GM12878 (cell line): Measurements from ENCODE around the gene OFD1. TPM values are rescaled to one million over a fixed set of nuclear protein-coding genes. Genes with fewer than 3 reads are reported as not detected.
A peak's percentile ranks its signal among the peaks of the same experiment; 100 is the strongest.

ENCODE experiments used
- ATAC-seq: fragments of 200-7000 bp; cut with Tn5 transposase; 3 replicates; pipeline ENCODE4 v1.9.1; 2020; ENCODE audit warnings: mild to moderate bottlenecking, moderate library complexity
- BruUV-seq: library from RNA; stranded (reverse); fragments of 400-500 nt; replicated peaks from 2 replicates; lab custom pipeline; 2021; lab: Mats Ljungman, UMichigan
- CTCF ChIA-PET: fragments of 300-600 bp; sonication (Branson Sonifier 250); formaldehyde crosslinking; extraction: SDS; loops from one replicate; lab custom pipeline; 2021; ENCODE audit warnings: inconsistent platforms; lab: Yijun Ruan, JAX
- POLR2A ChIA-PET: fragments of 350-600 bp; formaldehyde crosslinking; extraction: SDS; loops from one replicate; lab custom pipeline; 2021; ENCODE audit warnings: inconsistent platforms; lab: Charles Lee
- RAD21 ChIA-PET: fragments of 300-600 bp; sonication (Branson Sonifier 250); formaldehyde crosslinking; loops from one replicate; lab custom pipeline; 2023; ENCODE audit warnings: antibody characterized with exemption; ENCODE audit not compliant: unreplicated experiment; lab: Charles Lee
- SMC1A ChIA-PET: fragments of 300-600 bp; sonication (Branson Sonifier 250); formaldehyde crosslinking; loops from one replicate; lab custom pipeline; 2023; ENCODE audit not compliant: unreplicated experiment, uncharacterized antibody; lab: Charles Lee
- DNase-seq: peaks from one replicate; pipeline ENCODE4 v3.0.0-alpha.2; 2011; ENCODE audit warnings: low read depth, low spot score
- FAIRE-seq: peaks from 3 replicates; lab custom pipeline; 2011; peaks lifted over from hg19 to GRCh38; lab: Jason Lieb, UNC
- H2AFZ ChIP-seq: 2 replicates; pipeline ENCODE4 v1.6.0; 2011; ENCODE audit warnings: low read depth, low read length, control low read depth; ENCODE audit not compliant: control insufficient read depth
- H3K27ac ChIP-seq: 2 replicates; pipeline ENCODE4 v1.5.1; 2011; ENCODE audit warnings: control low read depth; ENCODE audit not compliant: control insufficient read depth, insufficient read depth
- H3K27me3 ChIP-seq, 2 experiments: replicated peaks in 1 of 2; 2 replicates each; pipeline versions ENCODE4 v1.6.0 to v1.6.1; 2011; ENCODE audit warnings: low read length in 1 of 2; ENCODE audit not compliant: control insufficient read depth in 2 of 2, insufficient read depth in 2 of 2
- H3K36me3 ChIP-seq, 2 experiments: 2 replicates each; pipeline ENCODE4 v1.5.1; 2011; ENCODE audit warnings: low read length in 1 of 2; ENCODE audit not compliant: control insufficient read depth in 2 of 2, insufficient read depth in 2 of 2
- H3K4me1 ChIP-seq: 2 replicates; pipeline ENCODE4 v1.6.1; 2011; ENCODE audit warnings: mild to moderate bottlenecking, low read length, moderate library complexity, mixed read lengths; ENCODE audit not compliant: control insufficient read depth, insufficient read depth
- H3K4me2 ChIP-seq: 2 replicates; pipeline ENCODE4 v1.6.0; 2011; ENCODE audit warnings: control low read depth; ENCODE audit not compliant: control insufficient read depth, insufficient read depth
- H3K4me3 ChIP-seq: fragments of 200-600 bp; sonication (generic); 2 replicates; pipeline ENCODE4 v1.5.1; 2016
- H3K79me2 ChIP-seq: 2 replicates; pipeline ENCODE4 v1.6.0; 2011; ENCODE audit warnings: low read length; ENCODE audit not compliant: control insufficient read depth, insufficient read depth
- H3K9ac ChIP-seq: 2 replicates; pipeline ENCODE4 v1.8.0; 2011; ENCODE audit warnings: low read length, control low read depth, mixed read lengths; ENCODE audit not compliant: control insufficient read depth, insufficient read depth
- H3K9me3 ChIP-seq: replicated peaks from 3 replicates; pipeline ENCODE4 v1.5.1; 2011; ENCODE audit warnings: mild to moderate bottlenecking, low read length; ENCODE audit not compliant: control insufficient read depth, insufficient read depth
- H4K20me1 ChIP-seq: 2 replicates; pipeline ENCODE4 v1.6.0; 2011; ENCODE audit not compliant: control insufficient read depth, insufficient read depth
- BCL11A ChIP-seq: IDR thresholded peaks from 2 replicates; pipeline ENCODE4 v1.6.1; 2011; ENCODE audit warnings: low read depth, low read length
- YY1 ChIP-seq: IDR thresholded peaks from 2 replicates; pipeline ENCODE4 v1.6.1; 2011; ENCODE audit warnings: low read depth, mild to moderate bottlenecking, low read length
- WGBS: methylation state at CpG from one replicate; pipeline ENCODE4 v1.1.6; 2016; ENCODE audit warnings: low lambda C conversion rate; ENCODE audit not compliant: insufficient replicate concordance, insufficient coverage; ENCODE audit errors: missing lambda C conversion rate; 5-methylcytosine and 5-hydroxymethylcytosine counted together
- in situ Hi-C: fragments of 300-500 bp; cut with MboI; formaldehyde crosslinking; loops from 9 replicates; pipeline ENCODE4 v1.14.3; 2018; ENCODE audit warnings: mixed read lengths
- intact Hi-C: fragments of 100-400 bp; cut with micrococcal nuclease; formaldehyde crosslinking; loops from one replicate; pipeline ENCODE4 v1.14.2; 2022; ENCODE audit not compliant: unreplicated experiment
- polyA plus RNA-seq, 11 experiments: library from polyadenylated mRNA; depleted of rRNA in 4 of 11; unstranded in 6 of 11; stranded (reverse) in 5 of 11; fragments of >200 nt; fragmentation: Nextera tagmentation in 4 of 11; fragmentation: Illumina TruSeq in 1 of 11; extraction: Ambion mirVana in 4 of 11; extraction: Trizol in 1 of 11; gene quantifications; 1 replicate in 1 of 11; 2 replicates in 10 of 11; pipeline versions ENCODE4 v1.2.1 to v1.2.3, GENCODE V29; 2011 to 2016; ENCODE audit warnings: inconsistent platforms in 2 of 11, missing spikeins in 2 of 11, low read depth in 1 of 11
- total RNA-seq, 4 experiments: library from RNA; depleted of rRNA in 3 of 4; stranded (reverse); fragments of >200 nt in 3 of 4; fragmentation: Illumina TruSeq in 1 of 4; extraction: Trizol in 1 of 4; gene quantifications; 2 replicates each; pipeline versions ENCODE4 v1.2.1 to v1.2.3, GENCODE V29; 2013 to 2021
- TF ChIP-seq, protein P1 (sequence below): fragments of 450-650 bp; IDR thresholded peaks from 2 replicates; pipeline ENCODE4 v1.6.1; 2017; ENCODE audit warnings: antibody characterized with exemption, mild to moderate bottlenecking, moderate library complexity

The OFD1 gene
- total and polyA plus RNA-seq, 10 of the 15 experiments (the other 5 are each of a cell fraction or from before 2014, with no cell fraction given): 22.4 to 77.2 (median 34.1) TPM

DNA sequence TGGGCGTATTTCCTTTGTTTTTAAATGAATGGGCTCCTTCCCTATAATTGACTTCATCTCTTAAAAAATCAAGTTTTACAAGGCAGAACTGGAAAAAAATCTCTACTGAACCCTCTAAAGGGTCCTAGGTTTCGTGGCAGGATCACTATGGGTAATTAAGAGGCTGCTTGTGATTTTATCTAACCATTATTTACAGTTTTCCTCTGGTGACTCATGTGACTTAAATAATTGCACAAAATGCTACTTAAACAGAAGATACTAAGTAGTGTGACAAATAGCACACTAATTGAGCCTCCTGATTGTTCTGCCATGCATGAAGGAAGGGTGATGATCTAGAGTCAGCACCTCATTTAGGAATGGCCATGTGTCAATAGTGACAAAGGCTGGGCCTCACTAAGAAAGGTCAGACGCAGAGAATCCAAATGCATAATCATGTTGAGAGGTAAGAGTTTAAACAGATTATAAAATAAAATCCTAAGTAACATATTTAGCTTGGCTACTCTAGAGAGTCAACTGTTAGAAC lies 35.5 kb downstream of the OFD1 start:
- in situ Hi-C loops: no loop called here
- Histone ChIP-seq H3K9me3 (no peaks in the 10 kb centered on the region), H3K9ac (no peak overlapping the region), H3K4me1 (no peaks in the 10 kb centered on the region), H3K79me2 (no peaks in the 10 kb centered on the region), H4K20me1 (no peaks in the 10 kb centered on the region), H3K27ac (no peak overlapping the region), H3K27me3 (no peaks in the 10 kb centered on the region), H3K4me2 (no peak overlapping the region), H2AFZ (no peak overlapping the region), H3K4me3 (no peak overlapping the region), H3K36me3 (peaks cover 8 to 9% of the 10 kb centered on the region in 2 experiments)
- intact Hi-C loops: no loop called here
- BruUV-seq: no TSS peak
- ChIA-PET POLR2A (interaction anchor here (0.8 kb wide), 1 partner anchor 12 kb away, joined by 3 read pairs; no protein-coding TSS in a partner anchor), SMC1A (interaction anchor here (1.0 to 1.4 kb wide), 5 partner anchors 8 to 259 kb away, joined by 3 to 5 read pairs (median 3); no protein-coding TSS in a partner anchor), CTCF (interaction anchor here (1.4 kb wide), 1 partner anchor 20 kb away, joined by 3 read pairs; no protein-coding TSS in a partner anchor), RAD21 (no interaction called here)
- FAIRE-seq: peak; percentile 13
- DNase-seq: no peak
- TF ChIP-seq YY1 (no peak), BCL11A (no peak)
- TF ChIP-seq, protein P1, sequence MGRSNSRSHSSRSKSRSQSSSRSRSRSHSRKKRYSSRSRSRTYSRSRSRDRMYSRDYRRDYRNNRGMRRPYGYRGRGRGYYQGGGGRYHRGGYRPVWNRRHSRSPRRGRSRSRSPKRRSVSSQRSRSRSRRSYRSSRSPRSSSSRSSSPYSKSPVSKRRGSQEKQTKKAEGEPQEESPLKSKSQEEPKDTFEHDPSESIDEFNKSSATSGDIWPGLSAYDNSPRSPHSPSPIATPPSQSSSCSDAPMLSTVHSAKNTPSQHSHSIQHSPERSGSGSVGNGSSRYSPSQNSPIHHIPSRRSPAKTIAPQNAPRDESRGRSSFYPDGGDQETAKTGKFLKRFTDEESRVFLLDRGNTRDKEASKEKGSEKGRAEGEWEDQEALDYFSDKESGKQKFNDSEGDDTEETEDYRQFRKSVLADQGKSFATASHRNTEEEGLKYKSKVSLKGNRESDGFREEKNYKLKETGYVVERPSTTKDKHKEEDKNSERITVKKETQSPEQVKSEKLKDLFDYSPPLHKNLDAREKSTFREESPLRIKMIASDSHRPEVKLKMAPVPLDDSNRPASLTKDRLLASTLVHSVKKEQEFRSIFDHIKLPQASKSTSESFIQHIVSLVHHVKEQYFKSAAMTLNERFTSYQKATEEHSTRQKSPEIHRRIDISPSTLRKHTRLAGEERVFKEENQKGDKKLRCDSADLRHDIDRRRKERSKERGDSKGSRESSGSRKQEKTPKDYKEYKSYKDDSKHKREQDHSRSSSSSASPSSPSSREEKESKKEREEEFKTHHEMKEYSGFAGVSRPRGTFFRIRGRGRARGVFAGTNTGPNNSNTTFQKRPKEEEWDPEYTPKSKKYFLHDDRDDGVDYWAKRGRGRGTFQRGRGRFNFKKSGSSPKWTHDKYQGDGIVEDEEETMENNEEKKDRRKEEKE: no peak
- no peak for ATAC-seq
- 85% methylated on average over 3 of the region's 3 CpGs for WGBS
